Activated CD4-positive, alpha-beta T cell treated with anti-CD3 and anti-CD28 coated beads, Interleukin-2, Interleukin-4, amounts not matched to agents 100 ng/mL and 50 ng/mL, durations not matched to agents 16 hours and 8 hours (primary cell): ENCODE data around the gene TMEM161A.

Experiments
- DNase-seq: peaks from one replicate; pipeline ENCODE4 v3.0.0-alpha.2; 2020; ENCODE audit warnings: low spot score

The TMEM161A gene

GRCh38 chr19:19096641-19097627 is 41.3 kb downstream of the TMEM161A start:
- no peak for DNase-seq

- DNase-seq: no peak
Observed at GRCh38 chr19:19095691-19096090, 42.6 kb downstream of the TMEM161A start.

GRCh38 chr19:19094513-19094912 is 43.8 kb downstream of the TMEM161A start:
- no peak for DNase-seq

- DNase-seq: no peak
Observed at GRCh38 chr19:19087676-19088075, 50.6 kb downstream of the TMEM161A start.

DNA sequence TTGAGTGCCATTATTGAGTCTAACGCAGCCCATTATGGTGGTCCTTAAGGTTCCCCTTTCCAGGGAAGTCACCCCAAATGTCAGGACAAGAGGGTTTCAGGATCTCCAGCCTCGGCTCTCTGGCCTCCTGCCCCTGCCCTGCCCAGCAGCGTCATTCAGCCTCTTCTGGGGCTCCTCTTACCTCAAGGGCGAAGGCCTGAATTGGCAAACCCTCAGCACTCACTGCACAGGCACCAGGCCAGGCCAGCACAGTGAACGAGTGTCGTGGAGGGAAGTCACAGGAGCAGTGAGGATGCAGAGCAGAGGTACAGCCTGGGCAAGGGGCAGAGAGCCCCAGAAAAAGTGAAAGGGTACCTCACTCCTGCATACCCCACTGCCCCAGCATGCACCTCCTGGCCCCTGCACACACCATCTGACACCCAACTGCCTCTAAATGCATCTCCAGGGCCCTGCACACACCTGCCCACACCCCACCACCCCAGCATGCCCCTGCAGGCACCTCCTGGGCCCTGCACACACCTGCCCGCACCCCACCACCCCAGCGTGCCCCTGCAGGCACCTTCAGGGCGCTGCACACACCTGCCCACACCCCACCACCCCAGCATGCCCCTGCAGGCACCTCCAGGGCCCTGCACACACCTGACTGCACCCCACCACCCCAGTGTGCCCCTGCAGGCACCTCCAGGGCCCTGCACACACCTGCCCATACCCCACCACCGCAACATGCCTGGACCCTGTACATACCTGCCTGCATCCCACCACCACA is 54.7 kb downstream of the TMEM161A start:
- no peak for DNase-seq

DNA sequence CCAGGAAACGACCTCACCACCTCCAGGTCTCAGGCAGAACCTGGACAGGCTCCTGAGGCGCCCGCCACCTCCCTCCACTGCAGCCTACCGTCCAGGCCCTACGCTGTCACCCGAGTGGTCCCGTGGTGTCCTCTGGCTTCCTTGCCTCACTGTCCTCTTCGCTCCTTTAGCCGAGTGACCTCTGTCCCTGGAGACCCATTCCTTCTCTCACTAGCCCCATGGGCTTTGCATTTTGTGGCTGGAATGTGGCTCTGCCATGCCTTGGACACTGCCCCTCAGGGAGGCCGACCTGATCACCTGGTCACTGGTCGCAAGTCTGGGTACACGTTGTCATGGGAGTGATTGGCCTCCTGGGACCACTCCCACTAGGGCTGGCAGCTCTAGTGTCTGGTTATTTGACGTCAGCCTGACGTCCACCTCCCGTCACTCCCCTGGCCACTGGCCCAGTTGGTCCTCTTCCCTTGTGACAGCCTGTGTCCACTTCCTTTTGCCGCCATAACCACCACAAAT is 56.6 kb downstream of the TMEM161A start:
- no peak for DNase-seq

DNA sequence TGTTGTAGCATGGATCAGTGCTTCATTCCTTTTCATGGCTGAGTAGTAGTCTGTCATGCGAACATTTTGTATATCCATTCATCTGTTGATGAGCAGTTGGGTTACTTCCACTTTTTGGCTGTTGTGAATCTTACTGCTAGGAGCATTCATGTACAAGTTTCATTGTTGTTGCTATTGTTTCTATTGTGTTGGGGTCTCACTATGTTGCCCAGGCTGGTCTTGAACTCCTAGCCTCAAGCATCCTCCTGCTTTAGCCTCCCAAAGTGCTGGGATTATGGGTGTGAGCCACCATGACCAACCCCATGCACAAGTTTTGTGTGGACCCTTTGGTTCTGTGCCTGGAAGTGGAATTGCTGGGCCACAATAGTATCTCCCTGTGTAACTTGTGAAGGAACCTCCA is 58.7 kb downstream of the TMEM161A start:
- DNase-seq: no peak

DNA sequence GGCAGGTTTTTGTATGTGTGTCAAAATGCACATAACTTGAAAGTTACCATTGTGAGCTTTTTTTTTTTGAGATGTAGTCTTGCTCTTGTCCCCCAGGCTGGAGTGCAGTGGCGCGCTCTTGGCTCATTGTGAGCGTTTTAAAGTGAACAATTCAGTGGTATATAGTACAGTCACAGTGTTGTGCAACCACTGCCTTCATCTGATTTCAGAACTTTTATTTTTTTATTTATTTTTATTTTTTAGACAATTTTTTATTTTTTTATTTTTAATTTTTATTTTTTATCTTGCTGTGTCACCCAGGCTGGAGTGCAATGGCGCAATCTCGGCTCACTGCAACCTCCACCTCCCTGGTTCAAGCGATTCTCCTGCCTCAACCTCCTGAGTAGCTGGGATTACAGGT is 59.5 kb downstream of the TMEM161A start:
- no peak for DNase-seq

DNA sequence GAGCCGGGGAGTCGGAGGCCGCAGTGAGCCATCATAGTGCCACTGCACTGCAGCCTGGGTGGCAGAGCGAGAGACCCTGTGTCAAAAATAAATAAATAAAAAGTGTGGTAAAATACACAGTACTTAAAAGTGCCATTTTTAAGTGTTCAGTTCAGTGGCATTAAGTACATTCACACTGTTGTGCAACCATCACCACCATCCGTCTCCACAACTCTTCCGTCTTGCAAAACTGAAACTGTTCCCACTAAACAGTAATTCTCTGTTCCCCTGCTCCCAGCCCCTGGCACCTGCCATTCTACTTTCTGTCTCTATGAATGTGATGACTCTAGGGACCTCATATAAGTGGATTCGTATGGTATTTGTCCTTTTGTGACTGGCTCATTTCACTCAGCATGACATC is 61.2 kb downstream of the TMEM161A start:
- DNase-seq: no peak

GRCh38 chr19:19076476-19076875 is 61.8 kb downstream of the TMEM161A start:
- DNase-seq: no peak

- DNase-seq: no peak
Observed at GRCh38 chr19:19075126-19075525, 63.2 kb downstream of the TMEM161A start.

DNA sequence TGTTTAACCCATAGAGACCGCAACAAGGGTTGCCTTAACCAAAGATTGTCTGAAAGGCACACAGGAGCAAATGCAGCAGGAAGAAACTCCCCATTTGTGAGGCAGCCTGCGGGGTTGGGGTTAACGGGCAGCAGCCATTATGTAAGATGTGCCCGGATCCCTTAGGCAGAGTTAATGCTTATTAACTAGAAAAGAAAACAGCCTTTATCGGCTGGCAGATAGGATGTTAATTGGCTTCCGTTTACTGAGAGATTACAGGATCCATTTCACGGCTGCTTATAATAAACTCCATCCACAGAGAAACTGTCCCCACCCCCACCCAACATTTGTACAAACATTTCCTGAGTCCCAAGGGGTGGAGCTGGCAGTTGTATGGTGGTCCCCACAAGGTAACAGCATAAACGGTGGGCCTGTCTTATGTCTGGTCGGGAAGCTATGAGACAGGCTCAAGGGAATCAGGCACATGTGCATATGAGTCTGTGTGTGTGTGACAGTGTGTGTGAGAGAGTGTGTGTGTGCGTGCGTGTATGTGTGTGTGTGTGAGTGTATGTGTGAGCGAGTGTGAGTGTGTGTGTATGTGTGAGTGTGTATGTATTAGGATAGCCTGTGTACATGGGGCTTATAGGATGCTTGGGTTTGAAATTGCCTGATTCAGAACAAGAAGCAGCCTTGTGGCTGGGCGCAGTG is 63.9 kb downstream of the TMEM161A start:
- DNase-seq: no peak

DNA sequence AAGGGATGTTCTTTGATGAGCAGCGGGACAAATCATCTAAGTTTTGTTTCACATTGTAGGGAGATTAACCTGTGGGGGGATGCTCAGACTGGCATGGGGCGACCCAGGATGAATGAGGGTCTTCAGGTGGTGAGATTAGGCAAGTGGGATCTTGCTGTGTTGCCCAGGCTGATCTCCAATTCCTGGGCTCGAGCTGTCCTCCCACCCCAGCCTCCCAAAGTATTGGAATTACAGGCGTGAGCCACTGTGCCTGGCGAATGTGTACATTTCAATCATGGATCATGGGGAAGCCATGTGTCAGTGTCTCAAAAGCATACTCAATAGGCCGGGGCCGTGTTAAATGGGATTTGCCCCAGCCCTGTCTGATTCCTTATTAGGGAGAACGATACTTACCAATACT is 66.4 kb downstream of the TMEM161A start:
- no peak for DNase-seq
